Caki2 (cell line): ENCODE measurements around the gene TECPR1. TPM values are rescaled to one million over a fixed set of nuclear protein-coding genes. Genes with fewer than 3 reads are reported as not detected.

Source experiments
- DNase-seq: peaks from one replicate; pipeline ENCODE4 v3.0.0-alpha.2; 2015; ENCODE audit warnings: low read depth
- in situ Hi-C: cut with HindIII; loops from 2 replicates; pipeline ENCODE4 v1.10.0; 2016; ENCODE audit warnings: low sequenced_read_pairs, low pct_unique_long_range_greater_than_20kb, mixed read lengths
- total RNA-seq: library from RNA; depleted of rRNA; stranded (reverse); fragments of >200 nt; shearing (Covaris generic); gene quantifications from 2 replicates; pipeline ENCODE4 v1.2.3, GENCODE V29; 2014; ENCODE audit warnings: low replicate concordance; rRNA removed

TECPR1 gene, protein sequence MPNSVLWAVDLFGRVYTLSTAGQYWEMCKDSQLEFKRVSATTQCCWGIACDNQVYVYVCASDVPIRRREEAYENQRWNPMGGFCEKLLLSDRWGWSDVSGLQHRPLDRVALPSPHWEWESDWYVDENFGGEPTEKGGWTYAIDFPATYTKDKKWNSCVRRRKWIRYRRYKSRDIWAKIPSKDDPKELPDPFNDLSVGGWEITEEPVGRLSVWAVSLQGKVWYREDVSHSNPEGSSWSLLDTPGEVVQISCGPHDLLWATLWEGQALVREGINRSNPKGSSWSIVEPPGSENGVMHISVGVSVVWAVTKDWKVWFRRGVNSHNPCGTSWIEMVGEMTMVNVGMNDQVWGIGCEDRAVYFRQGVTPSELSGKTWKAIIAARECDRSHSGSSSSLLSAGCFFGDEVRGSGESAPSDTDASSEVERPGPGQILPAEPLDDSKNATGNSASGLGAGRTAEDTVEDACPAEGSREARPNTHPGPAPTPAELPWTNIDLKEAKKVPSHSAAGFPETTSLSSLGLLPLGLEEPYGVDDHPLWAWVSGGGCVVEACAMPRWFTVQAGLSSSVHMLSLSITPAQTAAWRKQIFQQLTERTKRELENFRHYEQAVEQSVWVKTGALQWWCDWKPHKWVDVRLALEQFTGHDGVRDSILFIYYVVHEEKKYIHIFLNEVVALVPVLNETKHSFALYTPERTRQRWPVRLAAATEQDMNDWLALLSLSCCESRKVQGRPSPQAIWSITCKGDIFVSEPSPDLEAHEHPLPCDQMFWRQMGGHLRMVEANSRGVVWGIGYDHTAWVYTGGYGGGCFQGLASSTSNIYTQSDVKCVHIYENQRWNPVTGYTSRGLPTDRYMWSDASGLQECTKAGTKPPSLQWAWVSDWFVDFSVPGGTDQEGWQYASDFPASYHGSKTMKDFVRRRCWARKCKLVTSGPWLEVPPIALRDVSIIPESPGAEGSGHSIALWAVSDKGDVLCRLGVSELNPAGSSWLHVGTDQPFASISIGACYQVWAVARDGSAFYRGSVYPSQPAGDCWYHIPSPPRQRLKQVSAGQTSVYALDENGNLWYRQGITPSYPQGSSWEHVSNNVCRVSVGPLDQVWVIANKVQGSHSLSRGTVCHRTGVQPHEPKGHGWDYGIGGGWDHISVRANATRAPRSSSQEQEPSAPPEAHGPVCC
- 1.6 and 7.7 TPM in 2 replicates for total RNA-seq

DNA sequence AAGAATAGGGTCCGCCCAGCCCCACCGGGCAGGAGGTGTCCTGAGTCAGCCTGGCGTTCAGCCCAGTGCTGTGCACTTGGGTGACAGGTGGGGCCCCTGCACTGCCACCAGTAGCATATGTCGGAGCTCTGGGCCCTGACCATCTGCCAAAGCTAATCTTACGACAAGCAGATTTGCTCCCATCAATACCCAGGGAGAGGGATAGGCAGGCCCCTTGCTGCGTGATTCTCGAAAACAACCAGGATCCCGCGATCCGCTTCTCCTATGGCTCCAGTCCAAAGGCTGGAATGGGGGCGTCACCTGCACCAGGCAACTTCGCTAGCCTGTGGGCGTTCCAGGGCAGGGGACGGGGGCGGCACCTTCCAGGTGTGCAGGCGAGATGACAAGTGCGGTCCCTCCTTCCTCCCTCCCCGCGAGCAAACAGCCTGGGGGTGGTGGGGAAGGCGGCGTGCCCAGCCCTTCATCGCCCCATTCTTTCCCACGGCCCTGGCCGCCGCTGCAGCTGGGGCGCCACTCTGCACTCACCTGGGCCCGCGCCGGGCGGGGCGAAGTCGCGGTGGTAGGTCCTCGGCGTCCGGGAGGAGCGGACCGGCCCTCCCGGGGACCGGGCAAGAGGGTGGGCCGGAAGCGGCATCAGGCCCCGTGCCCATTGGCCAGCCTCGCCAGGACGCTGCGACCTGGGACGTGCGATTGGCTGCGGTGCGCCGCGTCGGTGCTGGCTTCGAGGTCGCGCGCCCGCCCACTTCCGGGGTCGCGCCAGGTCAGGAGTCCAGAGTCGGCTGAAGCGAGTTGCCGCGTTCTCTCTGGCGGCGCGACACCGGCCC lies at the start of gene TECPR1:
TECPR1 (minus strand) TSS at position 632 of the 824 bp plus-strand sequence. CDS start 6,086 bp downstream, outside the sequence.
- in situ Hi-C loops = no loop called here
- peak; percentile 85 for DNase-seq

DNA sequence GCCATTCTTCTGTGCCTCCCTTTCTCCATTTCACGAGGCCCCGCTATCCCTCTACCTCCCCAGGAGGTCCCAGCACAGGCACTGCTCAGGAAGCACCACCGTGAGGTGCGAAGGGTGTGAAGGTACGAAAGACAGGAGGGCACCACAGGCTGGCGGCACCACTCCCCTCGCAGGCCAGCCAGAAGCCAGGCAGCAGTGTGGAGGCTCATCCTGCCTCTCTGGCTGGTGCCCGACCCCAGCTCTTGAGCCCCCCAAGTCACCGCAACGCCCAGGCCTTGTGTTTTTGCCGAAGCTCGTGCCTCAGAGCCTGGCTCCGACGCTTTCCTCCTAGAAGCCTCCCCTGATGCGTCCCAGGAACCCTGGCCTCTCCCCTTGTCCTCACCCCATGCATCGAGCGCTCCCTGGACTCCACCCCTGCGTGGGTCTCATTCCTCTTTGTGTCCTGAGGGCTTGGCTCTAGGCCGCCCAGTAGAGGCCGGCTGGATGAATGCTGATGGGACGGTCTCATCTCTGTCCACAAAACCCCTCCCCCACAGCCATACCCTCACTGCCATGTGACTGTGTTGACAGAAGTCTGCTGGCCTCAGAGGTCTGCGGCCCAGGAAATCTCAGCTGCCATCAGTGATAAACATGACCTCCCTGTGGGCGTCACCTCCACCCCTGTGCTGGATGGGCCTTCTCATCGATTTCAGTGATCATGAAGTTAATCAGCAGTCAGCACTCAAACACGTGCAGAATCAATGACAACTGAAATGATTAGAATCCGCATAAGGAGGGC lies 48.8 kb upstream of the TECPR1 start:
- DNase-seq = no peak
- in situ Hi-C loops = no loop called here

DNA sequence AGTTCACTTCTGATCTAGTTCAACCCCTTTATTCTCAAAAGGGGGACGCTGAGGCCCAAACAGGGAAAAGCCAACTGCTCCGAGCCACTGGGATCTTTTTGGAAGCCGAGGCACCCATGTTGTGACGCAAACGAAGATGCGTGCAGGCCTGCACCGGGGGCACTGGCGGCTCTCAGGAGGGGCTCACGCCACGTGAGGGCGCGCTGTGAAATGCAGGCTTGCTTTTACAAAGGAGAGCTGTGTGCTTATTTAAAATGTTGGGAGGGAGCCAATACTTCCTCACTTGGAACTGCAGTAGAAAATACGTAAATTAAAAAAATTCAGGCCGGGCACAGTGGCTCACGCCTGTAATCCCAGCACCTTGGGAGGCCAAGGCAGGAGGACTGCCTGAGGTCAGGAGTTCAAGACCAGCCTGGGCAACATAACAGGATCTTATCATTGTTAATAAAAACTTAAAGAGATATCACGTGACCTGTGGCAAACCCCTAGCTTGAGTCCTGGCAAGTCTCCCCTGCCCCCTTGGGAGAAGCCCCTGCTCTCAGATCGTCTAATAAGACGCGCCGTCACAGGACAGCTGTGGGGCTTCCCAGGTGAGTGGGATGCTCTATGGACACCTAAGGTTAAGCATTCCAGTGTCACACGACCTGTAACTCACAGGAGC lies 45.7 kb upstream of the TECPR1 start:
- in situ Hi-C loops = no loop called here
- DNase-seq = no peak

DNA sequence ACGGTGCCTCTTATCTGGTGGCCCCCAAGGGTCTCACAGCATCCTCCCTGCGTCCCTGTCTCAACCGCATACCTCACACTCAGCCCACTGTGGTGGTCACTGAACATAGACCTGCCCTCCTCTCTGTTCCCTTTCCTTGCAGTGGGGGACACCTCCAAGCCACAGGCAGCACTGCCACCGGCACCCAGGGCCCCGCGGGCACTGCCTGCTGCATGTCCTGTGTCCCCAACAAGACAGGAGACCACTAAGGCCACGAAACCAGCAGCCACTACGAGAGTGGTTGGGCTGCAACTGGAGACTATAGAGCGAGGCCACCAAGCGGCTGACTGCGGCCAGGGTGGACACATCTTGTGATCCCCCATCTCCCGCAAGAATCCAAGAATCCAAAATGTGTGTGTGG lies 44.8 kb upstream of the TECPR1 start:
- in situ Hi-C loops = no loop called here

DNA sequence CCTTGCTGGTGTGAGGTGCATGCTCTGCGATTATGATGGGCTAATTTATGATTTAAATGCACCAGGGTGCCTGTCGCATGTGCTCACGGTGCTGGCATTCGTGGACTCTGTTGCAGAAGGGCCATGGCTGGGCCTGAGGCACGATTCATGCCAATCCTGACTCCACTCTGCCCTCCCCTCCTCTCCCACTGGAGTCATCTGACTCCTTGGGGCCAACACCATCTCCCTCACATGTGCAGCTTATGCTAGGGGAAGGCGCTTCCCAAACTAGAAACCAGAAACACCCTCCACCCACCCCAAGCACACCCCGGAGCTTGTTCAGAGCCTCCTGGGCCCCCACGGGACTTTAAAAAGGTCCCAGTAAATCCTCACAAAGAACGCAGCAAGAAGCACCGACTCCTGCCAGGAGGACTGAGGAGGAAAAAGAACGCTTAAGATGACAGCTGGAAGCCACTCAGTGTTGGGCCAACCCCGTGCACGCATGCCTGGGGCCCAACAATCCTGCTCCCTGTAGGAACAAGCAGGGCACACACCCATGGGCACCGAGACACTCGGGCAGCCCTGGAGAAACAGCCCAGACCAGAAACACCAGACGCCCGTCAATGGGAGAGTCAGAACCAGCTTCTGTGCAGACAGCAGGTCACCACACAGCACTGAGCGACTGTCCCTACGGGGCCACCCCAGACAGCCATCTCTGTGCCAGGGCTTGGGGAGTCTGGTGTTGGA lies 43.6 kb upstream of the TECPR1 start:
- DNase-seq = no peak
- in situ Hi-C loops = no loop called here

More for the DNA sequence above, 44.8 kb upstream of the TECPR1 start:
- no peak for DNase-seq

DNA sequence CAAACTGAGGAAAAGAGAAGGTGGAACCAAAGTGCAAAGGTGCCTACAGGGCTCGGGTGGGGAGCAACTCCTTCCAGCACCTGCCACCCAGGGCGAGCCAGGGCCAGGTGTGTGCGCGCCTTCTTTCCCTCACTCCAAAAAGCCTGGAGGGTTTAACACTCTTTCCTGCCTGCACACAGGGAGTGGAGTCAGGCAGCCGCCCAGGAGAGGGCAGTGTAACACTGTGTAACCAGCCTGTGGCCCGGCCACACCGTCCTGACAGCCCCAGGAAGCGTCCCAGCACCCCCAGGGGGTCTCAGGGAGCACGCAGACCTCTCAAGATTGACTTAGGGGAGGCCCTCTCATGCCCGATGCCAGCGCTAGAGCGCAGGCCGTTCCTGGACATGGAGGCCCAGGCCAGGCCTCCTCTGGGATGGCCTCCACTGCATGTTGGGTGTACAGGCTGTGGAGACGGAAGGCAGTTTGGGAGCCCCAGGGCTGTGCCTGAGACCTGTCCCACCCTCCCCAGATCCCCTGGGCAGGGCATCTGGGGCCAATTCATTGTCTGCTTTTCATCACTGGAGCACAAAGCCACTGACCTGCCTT lies 42.9 kb upstream of the TECPR1 start:
- DNase-seq = peak; percentile 61
- in situ Hi-C loops = no loop called here

DNA sequence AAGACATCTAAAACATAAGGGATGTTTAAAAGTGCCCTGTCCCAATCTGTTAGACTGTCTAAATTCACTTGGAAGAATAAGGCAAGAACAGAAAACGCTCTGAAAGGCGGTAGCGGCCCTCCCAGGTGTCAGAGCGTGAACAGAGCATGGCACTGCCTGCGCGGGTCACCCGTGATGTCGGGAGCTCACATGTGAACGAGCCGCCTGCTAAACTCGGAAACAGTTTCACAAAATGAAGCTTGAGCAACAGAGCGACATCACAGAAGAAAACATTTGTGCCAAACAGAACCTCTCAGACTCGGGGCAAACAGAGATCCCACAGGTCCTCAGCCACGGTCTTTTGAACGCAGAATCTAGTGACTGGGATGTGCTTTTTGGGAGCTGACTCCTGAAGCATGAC lies 42.3 kb upstream of the TECPR1 start:
- DNase-seq = no peak
- in situ Hi-C loops = no loop called here

DNA sequence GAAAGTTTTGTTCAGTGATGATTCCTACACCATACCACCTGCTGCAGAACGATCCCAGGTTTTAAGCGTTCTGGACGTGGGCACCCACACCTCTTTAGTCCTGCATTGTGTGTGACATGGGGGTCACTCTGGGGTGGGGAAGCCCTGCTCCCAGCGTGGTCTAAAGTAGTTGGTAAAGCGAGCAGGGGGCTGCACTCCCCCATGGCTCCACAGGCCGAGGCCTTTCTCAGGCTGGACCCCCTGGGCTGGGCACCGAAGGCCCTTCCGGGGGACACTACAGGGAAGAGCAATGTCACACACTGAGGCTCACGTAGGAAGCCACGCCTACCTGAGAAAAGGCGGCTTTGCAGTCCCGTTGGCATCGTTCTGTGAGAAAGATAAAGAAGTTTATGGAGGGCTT lies 41.7 kb upstream of the TECPR1 start:
- DNase-seq = no peak
- in situ Hi-C loops = no loop called here

DNA sequence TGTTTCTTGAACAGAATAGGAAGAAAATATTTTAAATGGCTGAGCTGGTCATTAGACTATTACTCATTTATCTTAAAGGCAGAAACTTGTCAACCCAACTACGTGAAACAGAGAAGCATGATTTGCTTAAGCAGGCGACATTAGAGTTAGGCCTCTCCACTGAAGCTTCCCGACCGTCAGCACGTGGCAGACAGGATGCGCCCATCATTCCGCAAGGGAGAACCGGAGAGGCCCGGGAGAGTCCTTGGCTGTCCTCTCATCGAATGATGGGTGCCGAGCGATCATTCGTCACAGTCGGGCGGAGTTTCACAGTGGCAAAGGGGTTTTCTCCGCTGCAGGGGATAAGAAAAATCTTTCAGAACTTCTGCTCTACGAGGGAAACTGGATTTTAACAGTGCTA lies 41.2 kb upstream of the TECPR1 start:
- in situ Hi-C loops = no loop called here
- DNase-seq = no peak

DNA sequence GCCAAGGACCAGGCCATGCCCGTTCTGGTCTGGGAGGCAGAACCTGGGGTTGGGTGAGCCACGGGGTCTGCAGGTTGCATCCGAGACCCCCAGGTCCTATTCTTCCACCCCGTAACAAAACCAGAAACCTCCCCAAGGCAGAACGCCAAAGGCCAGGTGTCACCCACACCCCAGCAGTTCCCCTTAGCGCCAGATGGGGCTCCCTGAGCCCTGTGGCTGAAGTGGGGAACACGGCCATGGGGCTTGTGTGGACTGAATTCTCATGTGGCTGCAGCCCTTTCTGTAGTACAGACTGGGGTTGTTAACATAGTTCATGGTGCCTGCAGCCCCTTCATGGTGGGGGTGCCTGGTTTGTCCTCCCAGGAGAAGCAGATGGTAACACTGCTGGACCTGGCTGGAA lies 39.7 kb upstream of the TECPR1 start:
- no peak for DNase-seq
- in situ Hi-C loops = no loop called here

DNA sequence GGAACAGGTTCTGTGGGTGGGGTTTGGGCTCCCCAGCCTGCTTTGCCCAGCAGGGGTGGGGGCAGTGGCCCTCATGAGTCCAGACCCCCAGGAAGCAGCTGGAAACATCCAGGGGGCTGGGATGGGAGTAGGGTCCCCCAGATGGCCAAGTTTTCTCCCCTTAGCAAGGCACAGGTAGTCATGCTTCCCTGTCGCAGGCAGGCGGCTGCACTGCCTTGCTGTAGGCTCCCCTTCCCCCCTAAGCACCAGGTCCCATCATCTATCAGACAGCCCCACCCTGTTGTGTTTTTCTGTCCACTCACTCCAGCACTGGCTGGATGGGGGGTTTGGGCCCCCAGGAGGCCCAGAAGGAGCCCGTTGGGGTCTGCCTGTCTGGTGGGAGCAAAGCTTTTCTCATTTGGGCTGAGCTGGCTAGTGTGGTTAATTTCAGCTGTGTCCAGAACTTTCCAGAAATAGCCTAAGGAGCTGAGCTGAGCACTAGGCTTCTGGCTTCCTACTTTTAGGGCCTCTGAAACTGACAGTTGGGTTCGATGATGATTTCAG lies 37.4 kb upstream of the TECPR1 start:
- in situ Hi-C loops = no loop called here
- DNase-seq = no peak

DNA sequence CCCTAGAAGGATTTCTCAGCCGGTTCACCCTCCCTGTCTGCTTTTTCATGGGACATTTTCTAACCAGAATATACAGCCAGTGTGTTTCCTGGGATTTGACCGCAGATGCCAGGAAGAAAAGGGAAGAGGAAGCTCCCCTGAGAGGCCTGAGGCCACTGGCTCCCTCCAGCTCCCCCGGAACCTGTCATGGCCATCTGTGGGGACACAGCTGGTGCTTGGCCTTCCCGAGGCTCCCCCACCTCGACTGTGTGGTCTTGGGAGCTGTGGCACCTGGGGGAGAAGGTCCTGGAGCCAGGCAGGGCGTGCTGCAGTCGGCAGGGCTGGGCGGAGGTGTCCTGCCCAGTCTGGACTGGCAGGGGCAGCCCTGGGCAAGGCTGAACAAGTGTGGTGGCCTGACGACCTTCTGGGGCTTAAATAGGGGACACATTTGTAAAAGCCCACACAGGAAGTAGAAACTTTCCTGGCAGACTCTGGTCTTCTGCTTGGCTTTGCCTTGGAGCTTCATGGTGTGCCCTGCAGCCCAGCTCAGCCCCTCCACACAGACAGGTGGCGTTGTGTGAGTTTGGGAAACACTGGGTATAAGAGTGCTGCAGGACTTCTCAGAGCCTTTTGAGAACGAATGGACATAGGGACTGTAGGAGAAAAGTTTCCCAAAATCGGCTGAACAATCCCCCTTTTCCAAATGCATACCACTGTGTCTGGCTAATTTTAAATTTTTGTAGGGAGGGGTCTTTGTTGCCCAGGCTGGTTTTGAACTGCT lies 36.2 kb upstream of the TECPR1 start:
- in situ Hi-C loops = no loop called here
- DNase-seq = no peak

DNA sequence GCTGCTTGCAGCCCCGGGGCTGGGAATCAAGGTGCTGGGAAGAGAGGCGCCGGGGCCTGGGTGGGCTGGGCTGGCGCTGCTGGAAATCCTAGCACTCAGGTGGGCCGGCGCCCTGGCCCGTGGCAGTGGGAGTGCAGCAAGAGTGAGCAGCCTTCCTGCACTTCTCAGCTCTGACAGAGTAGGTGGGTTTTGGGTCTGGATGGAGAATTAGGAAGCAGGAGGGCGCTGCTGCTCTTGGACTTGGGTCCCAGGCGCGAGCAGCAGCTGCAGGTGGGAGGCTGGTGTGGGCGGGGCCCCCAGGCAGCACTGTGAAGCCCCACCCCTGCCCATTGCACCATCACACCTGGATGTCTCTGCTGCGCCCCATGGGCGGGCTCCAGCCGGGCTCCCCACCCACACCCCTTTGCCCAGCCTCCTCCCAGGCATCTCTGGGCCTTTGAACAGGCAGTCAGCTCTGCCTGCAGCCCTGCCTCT lies 35.5 kb upstream of the TECPR1 start:
- DNase-seq = no peak
- in situ Hi-C loops = no loop called here

DNA sequence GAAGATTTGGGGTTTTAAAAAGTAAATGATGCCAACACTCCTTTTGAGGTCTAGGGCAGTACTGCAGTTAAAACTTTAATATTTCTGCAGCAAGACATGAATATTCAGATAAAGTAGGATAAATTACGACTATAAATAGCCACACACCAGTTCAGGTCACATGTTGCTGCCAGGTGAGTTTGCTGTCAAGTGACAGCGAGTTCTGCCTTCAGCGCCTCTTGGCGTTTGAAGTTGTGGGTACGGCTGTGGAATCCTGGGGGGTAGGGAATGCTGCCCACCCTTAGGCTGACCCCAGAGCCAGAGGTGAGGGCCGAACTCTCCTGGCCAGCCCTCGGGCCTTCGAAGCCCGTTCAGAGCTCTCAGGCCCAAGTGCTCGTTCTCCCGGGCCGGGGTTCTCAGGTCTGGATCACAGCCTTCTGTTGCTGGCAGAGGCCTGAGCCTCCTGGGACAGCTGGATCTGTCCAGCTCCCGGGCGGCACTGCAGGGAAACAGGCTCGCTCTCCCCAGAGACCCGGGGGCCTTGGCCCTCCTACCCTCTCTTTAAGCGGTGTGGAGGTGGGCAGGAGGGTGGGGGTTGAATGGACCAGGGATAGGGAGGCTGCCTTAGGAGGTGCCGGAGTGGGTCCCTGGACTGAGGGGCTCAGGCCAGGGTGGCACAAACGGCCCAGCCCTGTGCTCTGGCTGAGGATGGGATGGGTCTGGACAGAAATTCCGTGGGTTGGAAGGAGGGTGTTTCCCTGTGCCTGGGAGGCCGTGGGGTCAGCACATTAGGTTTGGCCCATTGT lies 34.9 kb upstream of the TECPR1 start:
- in situ Hi-C loops = no loop called here
- no peak for DNase-seq
